Measurements from ENCODE around the gene MDP1. TPM values are rescaled to one million over a fixed set of nuclear protein-coding genes. Genes with fewer than 3 reads are reported as not detected.

The MDP1 gene
- total RNA-seq, 1 experiment from 2014 or later: 8.9 TPM

GRCh38 chr14:24179961-24180796 lies 35.7 kb downstream of the MDP1 start:
- BruUV-seq (replicated peaks): no TSS peak
- CTCF ChIA-PET: no interaction called here
- no peaks in the 10 kb centered on the region for H3K36me3 ChIP-seq (ENCODE audit: control insufficient read depth, insufficient read depth, low read length)
- no peaks in the 10 kb centered on the region for H3K27me3 ChIP-seq (ENCODE audit: control insufficient read depth, insufficient read depth, low read length)
- DNase-seq (ENCODE audit: low read depth, low spot score): no peak
- POLR2A ChIA-PET: no interaction called here
- H3K4me3 ChIP-seq (ENCODE audit: low read depth in 2 of 2, low read length in 2 of 2): no peak overlapping the region
- H3K4me1 ChIP-seq (ENCODE audit: control insufficient read depth, insufficient read depth, low read length): no peaks in the 10 kb centered on the region; the same call in 1 of the 2 replicates
- intact Hi-C loops (cut with micrococcal nuclease; ENCODE audit: unreplicated experiment) (no loop called here), in situ Hi-C loops (cut with HindIII; ENCODE audit: low pct_unique_long_range_greater_than_20kb, low sequenced_read_pairs) (no loop called here)
- H3K9me3 ChIP-seq (ENCODE audit: control insufficient read depth, insufficient read depth, low read depth, low read length): no peaks in the 10 kb centered on the region
- TF ChIP-seq, protein P1, sequence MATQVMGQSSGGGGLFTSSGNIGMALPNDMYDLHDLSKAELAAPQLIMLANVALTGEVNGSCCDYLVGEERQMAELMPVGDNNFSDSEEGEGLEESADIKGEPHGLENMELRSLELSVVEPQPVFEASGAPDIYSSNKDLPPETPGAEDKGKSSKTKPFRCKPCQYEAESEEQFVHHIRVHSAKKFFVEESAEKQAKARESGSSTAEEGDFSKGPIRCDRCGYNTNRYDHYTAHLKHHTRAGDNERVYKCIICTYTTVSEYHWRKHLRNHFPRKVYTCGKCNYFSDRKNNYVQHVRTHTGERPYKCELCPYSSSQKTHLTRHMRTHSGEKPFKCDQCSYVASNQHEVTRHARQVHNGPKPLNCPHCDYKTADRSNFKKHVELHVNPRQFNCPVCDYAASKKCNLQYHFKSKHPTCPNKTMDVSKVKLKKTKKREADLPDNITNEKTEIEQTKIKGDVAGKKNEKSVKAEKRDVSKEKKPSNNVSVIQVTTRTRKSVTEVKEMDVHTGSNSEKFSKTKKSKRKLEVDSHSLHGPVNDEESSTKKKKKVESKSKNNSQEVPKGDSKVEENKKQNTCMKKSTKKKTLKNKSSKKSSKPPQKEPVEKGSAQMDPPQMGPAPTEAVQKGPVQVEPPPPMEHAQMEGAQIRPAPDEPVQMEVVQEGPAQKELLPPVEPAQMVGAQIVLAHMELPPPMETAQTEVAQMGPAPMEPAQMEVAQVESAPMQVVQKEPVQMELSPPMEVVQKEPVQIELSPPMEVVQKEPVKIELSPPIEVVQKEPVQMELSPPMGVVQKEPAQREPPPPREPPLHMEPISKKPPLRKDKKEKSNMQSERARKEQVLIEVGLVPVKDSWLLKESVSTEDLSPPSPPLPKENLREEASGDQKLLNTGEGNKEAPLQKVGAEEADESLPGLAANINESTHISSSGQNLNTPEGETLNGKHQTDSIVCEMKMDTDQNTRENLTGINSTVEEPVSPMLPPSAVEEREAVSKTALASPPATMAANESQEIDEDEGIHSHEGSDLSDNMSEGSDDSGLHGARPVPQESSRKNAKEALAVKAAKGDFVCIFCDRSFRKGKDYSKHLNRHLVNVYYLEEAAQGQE (IDR thresholded peaks at IDR 0.05; ENCODE audit: insufficient read depth in 1 of 2, low read depth in 2 of 2, low read length in 1 of 2): no peak
- TF ChIP-seq CTCF (IDR thresholded peaks at IDR 0.05) (no peak), POLR2AphosphoS5 (IDR thresholded peaks at IDR 0.05; ENCODE audit: low read depth, low read length) (no peak), SIN3A (IDR thresholded peaks at IDR 0.05; ENCODE audit: borderline replicate concordance, insufficient read depth, low read depth, low read length) (no peak), TCF7L2 (IDR thresholded peaks at IDR 0.05; ENCODE audit: low read depth, low read length) (no peak)
- H3K27ac ChIP-seq (ENCODE audit: low read length): no peak overlapping the region
- no peak for ATAC-seq

DNA sequence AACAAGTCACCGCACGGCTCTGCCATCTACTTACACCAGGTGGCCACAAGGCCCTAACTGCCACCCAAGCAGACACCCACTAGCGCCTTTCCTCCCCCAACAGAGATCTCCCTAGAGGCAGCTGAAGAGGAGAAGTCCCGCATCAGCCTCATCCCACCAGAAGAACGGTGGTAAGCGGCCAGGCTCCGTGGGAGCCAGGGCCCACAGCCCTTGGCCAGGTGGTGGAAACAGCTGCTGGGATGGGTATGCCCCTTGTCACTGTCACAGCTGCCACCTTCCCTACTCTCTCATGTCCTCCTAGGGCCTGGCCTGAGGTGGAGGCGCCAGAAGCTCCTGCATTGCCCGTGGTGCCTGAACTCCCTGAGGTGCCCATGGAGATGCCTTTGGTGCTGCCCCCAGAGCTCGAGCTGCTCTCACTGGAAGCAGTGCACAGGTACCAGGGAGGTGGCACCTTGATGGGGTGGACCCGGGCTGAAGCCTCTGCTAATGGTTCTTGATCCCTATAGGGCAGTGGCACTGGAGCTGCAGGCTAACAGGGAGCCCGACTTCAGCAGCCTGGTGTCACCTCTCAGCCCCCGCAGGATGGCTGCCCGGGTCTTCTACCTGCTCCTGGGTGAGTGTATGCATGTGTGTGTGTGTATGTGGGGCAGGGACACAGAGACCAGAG lies 36.4 kb downstream of the MDP1 start:
- TF ChIP-seq, protein P1 (IDR thresholded peaks at IDR 0.05; ENCODE audit: insufficient read depth in 1 of 2, low read depth in 2 of 2, low read length in 1 of 2): no peak
- TF ChIP-seq TCF7L2 (IDR thresholded peaks at IDR 0.05; ENCODE audit: low read depth, low read length): no peak
- TF ChIP-seq CTCF (IDR thresholded peaks at IDR 0.05): no peak
- TF ChIP-seq SIN3A (IDR thresholded peaks at IDR 0.05; ENCODE audit: borderline replicate concordance, insufficient read depth, low read depth, low read length): no peak
- no peak for TF ChIP-seq POLR2AphosphoS5 (IDR thresholded peaks at IDR 0.05; ENCODE audit: low read depth, low read length)
- Histone ChIP-seq H3K4me1 (ENCODE audit: control insufficient read depth, insufficient read depth, low read length) (no peaks in the 10 kb centered on the region; the same call in 1 of the 2 replicates), H3K4me3 (ENCODE audit: low read depth in 2 of 2, low read length in 2 of 2) (no peak overlapping the region), H3K27ac (ENCODE audit: low read length) (no peak overlapping the region), H3K9me3 (ENCODE audit: control insufficient read depth, insufficient read depth, low read depth, low read length) (no peaks in the 10 kb centered on the region), H3K36me3 (ENCODE audit: control insufficient read depth, insufficient read depth, low read length) (no peaks in the 10 kb centered on the region), H3K27me3 (ENCODE audit: control insufficient read depth, insufficient read depth, low read length) (no peaks in the 10 kb centered on the region)
- DNase-seq (ENCODE audit: low read depth, low spot score) (no peak), ATAC-seq (no peak; the same call in 1 of the 2 replicates)
- BruUV-seq (replicated peaks): no TSS peak
- in situ Hi-C loops (cut with HindIII; ENCODE audit: low pct_unique_long_range_greater_than_20kb, low sequenced_read_pairs) (no loop called here), intact Hi-C loops (cut with micrococcal nuclease; ENCODE audit: unreplicated experiment) (no loop called here)
- ChIA-PET POLR2A (no interaction called here), CTCF (no interaction called here)

Measured in Panc1 (cell line).